Measurements from ENCODE around the gene MED12.
A peak's percentile ranks its signal among the peaks of the same experiment; 100 is the strongest.
"Not testable (repeated sequence)": the region's sequence is repeated elsewhere in the genome, so short reads cannot be mapped to it uniquely, and the experiment has no call there.

The MED12 gene

DNA sequence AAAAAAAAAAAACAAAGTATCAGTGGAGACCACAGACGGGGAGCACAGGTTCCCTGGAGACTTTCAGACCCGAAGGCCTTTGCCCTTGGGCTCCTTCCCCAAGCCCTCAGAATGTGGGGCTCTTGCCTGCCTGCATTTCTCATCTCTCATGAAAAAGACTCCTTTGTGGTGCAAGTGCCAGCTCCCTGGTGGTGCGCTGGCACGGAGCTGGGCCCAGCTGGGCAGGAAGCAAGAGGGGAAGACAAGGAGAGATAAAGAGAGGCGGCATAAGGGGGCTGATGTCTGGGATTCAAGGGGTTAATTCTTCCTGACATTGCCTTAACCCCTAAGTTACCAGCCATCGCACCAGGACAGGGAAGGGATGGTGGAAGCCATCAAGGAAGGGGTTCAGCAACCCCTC, 48.1 kb downstream of the MED12 start:
- DNase-seq: no peak

DNA sequence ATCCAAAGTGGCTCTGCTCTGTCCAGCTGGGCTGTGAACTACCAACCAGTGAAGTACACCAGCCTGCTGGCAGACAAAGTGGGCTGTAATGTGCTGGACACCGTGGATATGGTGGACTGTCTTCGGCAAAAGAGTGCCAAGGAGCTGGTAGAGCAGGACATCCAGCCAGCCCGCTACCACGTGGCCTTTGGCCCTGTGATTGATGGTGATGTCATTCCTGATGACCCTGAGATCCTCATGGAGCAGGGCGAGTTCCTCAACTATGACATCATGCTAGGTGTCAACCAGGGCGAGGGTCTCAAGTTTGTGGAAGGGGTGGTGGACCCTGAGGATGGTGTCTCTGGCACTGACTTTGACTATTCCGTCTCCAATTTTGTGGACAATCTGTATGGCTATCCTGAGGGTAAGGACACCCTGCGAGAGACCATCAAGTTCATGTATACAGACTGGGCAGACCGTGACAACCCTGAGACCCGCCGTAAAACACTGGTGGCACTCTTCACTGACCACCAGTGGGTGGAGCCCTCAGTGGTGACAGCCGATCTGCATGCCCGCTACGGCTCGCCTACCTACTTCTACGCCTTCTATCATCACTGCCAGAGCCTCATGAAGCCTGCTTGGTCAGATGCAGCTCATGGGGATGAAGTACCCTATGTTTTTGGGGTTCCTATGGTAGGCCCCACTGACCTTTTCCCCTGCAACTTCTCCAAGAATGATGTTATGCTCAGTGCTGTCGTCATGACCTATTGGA, 48.8 kb downstream of the MED12 start:
- DNase-seq: no peak

DNA sequence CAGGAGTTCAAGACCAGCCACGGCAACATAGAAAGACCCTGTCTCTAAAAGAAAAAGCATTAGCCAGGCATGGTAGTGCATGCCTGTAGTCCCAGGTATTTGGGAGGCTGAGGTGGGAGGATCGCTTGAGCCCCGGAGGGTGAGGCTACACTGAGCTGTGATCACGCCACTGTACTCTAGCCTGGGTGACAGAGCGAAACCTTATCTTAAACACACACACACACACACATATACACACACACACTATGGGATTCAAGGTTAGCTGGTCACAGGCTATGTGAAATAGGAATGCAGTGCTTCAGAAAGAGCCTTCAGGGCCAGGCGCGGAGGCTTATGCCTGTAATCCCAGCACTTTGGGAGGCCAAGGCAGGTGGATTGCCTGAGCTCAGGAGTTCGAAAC, 49.7 kb downstream of the MED12 start:
- no peak for DNase-seq

DNA sequence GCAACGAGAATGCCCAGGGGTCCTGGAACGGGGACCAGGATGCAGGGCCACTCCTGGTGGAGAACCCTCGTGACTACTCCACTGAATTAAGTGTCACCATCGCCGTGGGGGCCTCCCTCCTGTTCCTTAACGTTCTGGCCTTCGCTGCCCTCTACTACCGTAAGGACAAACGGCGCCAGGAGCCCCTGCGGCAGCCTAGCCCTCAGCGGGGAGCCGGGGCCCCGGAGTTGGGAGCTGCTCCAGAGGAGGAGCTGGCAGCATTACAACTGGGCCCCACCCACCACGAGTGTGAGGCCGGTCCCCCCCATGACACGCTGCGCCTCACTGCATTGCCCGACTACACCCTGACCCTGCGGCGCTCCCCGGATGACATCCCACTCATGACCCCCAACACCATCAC, 51.2 kb downstream of the MED12 start:
- DNase-seq: no peak

DNA sequence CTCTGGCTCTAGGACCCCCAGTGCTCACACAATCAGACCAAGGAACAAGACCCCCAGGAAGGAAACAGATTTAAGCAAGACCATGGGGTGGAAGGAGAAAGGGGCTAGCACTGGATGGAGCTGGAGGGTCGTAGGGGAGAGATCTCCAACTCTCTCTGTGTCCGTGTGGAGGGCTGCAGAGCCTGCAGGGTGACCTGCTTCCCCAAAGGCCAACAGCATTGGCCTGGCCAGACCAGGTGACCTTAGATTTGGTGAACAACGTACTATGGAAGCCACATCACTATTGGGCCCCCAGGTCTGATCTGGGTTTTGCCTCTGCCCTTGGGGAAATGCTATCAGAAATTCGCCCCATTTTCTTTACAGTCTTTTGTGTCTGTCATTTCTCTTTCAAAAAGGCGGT, 52.3 kb downstream of the MED12 start:
- DNase-seq: no peak

DNA sequence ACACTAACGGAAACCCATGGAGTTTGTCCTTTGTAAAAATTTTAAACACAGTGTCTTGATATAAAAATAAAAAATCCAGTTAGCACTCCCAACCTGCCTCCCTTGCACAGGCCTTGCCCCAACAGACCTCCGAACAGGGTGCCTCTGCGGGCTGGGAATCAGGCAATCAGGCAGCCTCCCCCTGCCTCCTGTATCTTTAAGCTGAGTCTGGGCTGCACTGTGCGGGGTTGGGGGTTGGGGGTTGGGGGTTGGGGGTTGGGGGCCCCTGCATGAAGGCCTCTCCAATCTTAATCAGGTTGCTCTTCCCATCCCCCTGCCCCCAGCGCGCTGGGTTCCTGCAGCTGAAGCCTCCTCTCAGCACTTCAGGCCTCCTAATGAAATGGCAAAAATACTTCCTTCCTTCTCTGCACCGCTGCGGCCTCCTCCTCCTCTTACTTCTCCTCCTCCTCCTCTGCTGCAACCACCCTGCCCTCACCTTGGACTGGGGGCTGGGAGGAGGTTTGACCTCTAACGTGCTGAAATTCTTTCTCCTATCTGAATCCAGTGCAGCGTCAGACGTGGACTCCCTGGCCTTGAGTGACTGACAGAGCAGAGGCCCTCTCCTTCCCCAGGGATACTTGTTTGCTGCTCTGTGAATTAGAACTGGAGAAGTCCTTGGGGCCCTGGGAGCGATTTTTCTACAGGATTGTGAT, 52.9 kb downstream of the MED12 start:
- no peak for DNase-seq

DNA sequence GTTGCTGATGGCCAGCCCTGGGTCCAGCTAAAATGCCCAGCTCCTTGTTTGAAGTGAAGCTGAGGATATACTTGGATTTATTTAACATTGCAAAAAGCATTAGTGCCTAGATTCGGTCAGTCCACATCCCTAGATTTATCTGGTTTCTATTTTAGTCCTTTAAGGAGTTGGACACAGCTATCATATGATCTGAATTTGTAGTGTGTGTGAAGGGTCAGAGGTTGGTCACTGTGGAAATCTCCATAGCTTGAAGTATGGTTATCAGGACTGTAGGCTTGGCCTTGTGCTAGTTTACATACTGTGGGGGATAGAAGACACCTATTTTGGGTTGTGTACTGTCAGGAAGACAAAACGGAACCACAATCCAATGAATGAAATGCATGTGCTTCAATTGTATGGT, 55.0 kb downstream of the MED12 start:
- DNase-seq: no peak

DNA sequence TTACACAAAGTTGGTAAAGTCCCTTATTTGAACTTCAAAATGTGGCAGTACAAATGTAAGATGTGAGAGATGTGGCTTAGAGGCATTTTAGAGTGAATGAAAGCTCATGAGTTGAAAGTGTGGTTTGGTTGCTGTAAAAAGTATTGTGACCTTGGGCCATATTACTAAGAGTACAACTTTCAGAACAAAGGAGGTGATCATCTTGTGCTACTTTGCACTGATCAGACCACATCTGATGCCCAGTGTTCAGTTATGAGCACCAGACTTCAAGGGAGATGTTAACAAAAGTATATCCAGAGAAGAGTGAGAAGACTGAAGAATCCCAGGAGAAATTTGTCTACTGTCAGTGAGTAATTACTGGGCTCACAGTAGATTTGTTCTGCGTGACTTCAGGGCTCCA, 56.4 kb downstream of the MED12 start:
- DNase-seq: no peak

DNA sequence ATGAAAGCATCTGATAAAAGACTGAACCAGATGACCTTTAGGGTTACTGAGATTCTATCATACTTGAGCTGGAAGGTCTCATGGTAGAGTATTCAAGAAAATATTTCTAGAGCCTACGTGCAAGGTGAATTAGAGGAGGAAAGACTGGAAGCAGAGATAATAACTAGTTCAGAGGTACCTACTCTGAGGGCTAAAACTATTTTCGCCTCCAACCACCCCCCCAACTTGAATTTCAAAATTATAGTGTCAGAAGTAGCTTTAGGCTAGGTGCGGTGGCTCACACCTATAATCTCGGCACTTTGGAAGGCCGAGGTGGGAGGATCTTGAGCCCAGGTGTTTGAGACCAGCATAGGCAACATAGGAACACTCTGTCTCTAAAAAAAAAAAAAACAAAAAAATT, 57.1 kb downstream of the MED12 start:
- no peak for DNase-seq

DNA sequence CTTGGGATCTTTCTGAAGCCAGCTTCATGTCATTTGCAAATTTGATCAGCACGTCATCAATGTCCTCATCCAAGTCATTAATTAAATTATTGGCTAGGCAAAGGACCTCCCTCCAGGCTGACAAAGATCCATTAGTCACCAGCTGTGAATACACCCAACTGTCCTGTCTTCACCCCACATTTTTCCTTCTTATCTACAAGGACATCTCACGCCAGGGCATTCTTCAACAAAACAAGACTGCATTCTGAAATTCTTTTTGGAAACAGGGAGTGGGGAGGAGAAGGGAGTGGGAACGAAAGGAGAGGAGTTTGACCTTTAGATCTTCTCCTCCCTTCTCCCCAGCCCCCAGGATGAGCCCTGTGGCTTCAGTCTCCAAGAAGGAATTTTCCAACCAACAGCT, 58.9 kb downstream of the MED12 start:
- no peak for DNase-seq

DNA sequence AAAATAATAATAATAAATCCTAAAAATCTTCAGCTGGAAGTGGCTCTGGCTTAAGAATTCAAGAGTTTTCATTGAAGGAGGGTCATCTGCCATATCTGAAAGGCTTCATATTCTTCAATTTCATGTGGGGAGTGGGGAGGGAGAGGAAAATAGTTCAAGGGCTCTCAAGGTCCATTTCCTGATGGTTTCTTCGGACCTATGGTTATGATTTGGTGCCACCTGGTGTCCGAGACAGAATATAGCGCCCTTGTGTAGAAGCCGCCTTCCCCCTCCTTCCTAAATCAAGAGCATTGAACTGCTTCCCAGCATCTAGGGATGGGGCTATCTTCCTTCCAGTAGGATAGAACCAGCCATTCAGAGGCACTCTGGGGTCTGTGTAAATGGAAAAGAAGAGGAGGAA, 60.5 kb downstream of the MED12 start:
- DNase-seq: peak; percentile 10

DNA sequence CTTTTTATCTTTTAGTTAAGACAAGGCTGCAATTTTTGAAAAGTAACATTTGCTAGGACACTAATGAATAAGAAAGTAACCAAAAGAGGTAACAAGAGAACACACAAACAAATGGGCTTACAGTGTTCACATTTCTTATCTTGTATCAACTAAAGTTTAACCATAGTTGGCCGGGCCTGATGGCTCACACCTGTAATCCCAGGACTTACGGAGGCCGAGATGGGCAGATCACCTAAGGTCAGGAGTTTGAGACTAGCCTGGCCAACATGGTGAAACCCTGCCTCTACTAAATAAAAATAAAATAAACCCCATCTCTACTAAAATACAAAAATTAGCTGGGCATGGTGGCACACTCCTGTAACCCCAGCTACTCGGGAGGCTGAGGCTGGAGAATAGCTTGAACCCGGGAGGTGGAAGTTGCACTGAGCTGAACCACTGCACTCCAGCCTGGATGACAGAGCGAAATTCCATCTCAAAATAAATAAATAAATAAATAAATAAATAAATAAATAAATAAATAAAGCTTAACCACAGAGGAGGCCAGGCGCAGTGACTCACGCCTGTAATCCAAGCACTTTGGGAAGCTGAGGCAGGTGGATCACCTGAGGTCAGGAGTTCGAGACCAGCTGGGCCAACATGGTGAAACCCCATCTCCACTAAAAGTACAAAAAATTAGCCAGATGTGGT, 62.3 kb downstream of the MED12 start:
- not testable (repeated sequence) for DNase-seq

DNA sequence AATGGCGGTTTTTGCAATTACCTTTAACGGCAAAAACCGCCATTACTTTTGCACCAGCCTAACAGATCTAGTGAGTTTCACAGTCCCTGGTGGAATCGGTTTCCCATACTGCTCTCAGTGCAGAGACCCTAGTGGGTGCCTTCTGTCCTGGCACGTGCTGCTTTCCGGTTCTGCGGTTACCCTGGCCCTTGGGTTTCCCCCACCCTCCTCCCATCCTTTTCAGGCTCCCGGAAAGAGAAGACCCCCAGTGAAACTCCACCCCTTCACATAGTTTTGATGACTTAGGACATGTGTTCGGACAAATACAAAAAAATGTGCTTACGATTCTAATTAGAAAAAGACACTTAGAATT, 63.1 kb downstream of the MED12 start:
- peak; percentile 8 for DNase-seq

DNA sequence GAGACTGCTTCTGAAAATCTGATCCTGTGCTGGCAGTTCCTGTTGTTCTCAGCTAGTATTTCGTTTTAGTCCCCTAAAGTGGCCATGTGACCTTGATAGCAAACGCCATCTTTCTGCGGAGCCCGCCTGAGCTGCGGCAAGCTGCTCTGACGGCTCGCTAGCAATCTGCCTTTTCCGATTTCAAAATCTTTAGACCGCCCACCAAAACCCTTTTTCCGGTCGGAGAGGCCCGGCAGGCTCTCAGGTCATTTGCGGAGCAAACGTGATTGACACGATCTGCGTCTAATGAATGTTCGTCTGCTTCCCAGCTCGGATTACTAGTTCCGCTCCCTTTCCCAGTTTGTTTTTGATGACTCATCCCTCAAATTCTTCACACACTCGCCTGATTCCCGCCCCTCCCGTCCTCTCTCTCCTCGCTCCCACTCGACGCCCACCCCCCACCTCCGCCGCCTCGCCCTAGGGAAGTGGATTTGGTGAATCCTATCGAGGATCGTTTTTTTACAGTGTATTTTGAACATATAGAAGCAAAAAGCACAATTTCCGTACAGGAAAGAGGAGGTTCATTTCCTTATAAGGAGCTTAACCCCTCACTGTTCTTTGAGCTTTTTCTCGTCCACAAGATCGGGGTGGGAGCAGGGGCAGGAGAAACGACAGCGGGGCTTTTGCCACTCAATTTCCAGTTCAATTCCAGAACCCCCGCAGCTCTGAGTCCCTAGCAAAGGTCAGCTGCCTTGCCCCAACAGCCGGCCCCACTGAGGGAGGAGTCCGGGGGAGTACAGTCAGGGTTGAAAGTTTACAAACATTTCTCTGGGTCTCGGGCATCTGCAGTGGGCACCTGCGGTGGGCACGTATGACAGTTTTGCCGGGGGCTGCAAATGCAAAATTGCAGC, 63.8 kb downstream of the MED12 start:
- DNase-seq: peak; percentile 69

DNA sequence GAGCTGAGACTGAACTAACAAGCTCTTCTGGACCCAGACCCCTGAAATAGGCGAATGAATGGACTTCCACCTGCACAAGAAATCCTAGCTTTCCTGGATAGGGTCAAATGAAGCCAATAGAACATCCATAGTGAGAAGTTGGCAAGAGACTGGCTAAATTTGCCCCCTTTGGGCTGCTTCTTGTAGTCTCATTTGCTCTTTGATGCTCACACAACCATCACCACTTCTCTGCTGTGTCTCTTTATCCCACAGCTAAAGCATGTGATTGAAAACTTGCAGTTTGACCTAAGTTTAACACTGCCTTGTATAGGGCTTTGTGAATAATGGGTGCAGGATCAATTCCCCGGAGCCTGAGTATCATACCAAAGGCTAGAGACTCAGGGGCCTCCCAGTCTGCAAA, 64.5 kb downstream of the MED12 start:
- no peak for DNase-seq

DNA sequence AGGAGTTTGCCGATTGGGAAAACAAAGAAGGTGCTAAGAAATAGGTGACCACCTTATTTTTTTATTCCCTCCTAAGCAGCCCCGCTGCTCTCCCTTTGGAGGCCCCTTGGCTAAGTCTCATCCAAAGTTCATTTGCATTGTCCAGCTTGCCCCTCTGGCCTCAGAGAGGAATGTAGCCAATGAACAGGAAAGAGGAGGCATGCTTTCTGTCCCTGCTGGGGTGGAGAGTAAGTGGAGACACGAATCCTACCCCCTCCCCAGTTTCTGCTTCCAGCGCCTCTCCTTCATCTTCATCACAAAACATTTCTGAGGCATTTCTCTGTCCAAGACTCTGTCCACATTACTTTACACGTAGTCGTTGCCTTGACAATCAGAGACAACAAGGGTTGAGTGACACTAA, 64.9 kb downstream of the MED12 start:
- DNase-seq: no peak

DNA sequence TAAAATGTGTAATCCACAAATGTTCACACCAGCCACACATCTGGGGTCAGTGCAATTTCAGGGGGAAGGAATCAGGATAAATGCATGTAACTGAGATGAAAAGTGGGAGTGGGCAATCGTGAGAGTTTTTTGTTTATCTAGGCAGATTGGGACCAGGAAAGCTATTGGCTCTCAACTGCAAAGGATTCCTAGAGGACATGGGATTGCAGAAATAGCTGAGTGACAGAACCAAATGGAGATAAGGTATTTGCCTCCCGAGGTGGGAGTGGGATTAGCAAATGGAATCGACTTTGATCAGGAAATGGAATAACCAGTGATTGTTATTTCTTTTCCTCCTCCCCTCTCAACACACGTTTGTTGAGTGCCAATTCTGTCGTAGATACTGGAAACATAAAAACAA, 65.7 kb downstream of the MED12 start:
- DNase-seq: no peak

DNA sequence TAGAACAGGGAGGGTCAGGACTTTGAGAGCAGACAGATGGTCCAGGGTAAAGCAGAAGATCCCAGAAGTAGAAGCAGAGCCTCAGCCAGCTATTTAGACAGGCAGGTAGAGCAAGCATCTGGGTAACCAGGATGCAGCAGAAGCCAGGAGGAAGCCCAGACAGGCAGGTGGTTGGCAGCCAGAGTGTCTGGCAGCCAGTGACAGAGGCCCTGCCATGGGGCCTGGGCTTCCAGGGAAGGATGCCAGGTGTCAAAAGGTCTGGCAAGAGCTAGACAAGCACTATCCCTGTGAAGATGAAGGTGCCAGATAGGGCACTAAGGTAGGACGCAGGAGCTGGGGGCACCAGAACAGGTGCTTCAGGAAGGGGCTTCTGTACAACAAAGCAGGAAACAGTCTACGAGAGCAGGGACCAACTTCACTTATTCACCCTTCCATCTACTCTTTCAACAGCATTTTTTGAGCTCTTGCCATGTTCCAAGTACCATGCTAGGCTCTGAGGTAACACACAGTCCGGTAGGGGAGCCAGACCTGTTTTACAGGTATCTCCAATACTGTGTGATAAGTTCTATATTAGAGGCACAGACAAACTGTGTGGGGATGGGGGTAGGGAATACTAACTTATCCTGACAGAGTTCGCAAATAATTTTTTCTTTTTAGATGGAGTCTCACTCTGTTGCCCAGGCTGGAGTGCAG, 66.6 kb downstream of the MED12 start:
- DNase-seq: no peak

DNA sequence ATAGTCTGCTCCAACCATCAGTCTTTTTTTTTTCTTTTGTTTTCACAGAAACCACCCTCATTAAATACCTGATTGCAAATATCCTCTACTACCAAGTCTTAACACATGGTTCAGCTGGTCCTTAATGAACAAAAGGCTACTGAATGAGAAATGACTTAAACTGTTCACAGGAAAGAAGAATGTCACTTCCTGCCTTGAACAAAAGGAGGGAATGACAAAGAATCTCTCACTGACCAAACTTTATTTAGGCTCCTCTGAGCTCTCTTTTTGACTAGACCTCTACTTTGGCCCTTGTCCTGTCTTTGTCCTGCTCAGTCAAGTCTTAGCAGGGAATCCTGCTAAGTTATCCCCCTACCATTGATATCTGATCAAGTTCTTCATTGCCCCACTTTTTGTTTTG, 72.9 kb downstream of the MED12 start:
- DNase-seq: no peak
